AG04450 (cell line): ENCODE data around the gene EXOC2. TPM values are rescaled to one million over a fixed set of nuclear protein-coding genes. Genes with fewer than 3 reads are reported as not detected.
"Not testable (repeated sequence)": the region's sequence is repeated elsewhere in the genome, so short reads cannot be mapped to it uniquely, and the experiment has no call there.

Source experiments
- CTCF ChIA-PET: fragments of 300-600, 350-600 bp; formaldehyde crosslinking; extraction: SDS; loops from one replicate; lab custom pipeline; 2022; ENCODE audit warnings: antibody characterized with exemption, inconsistent platforms; lab: Charles Lee
- POLR2A ChIA-PET: fragments of 350-600 bp; formaldehyde crosslinking; extraction: SDS; loops from one replicate; lab custom pipeline; 2021; ENCODE audit warnings: antibody characterized with exemption, inconsistent platforms; lab: Yijun Ruan, JAX
- DNase-seq: peaks from one replicate; pipeline ENCODE4 v3.0.0-alpha.2; 2011; ENCODE audit warnings: low read depth, low spot score
- H3K27ac ChIP-seq: one replicate; pipeline ENCODE4 v1.5.1; 2012; ENCODE audit warnings: low read depth, low read length, control low read depth
- H3K27me3 ChIP-seq: one replicate; pipeline ENCODE4 v1.6.0; 2012; ENCODE audit warnings: low read length; ENCODE audit not compliant: control insufficient read depth, insufficient read depth
- H3K4me3 ChIP-seq: 2 replicates; pipeline ENCODE4 v1.5.1; 2011; ENCODE audit warnings: mild to moderate bottlenecking, low read depth, low read length, control low read depth
- H3K9me3 ChIP-seq: 2 replicates; pipeline ENCODE4 v1.5.1; 2012; ENCODE audit warnings: low read length; ENCODE audit not compliant: control insufficient read depth, insufficient read depth
- polyA plus RNA-seq: library from polyadenylated mRNA; depleted of rRNA; stranded (reverse); fragments of >200 nt; gene quantifications from 2 replicates; pipeline ENCODE4 v1.2.3, GENCODE V29; 2011
- TF ChIP-seq, protein P1 (sequence below): IDR thresholded peaks from 2 replicates; pipeline ENCODE4 v1.5.1; 2011; ENCODE audit warnings: low read depth, low read length, control low read depth, inconsistent platforms

EXOC2 gene
- polyA plus RNA-seq, 1 experiment, result 33.4 TPM

DNA sequence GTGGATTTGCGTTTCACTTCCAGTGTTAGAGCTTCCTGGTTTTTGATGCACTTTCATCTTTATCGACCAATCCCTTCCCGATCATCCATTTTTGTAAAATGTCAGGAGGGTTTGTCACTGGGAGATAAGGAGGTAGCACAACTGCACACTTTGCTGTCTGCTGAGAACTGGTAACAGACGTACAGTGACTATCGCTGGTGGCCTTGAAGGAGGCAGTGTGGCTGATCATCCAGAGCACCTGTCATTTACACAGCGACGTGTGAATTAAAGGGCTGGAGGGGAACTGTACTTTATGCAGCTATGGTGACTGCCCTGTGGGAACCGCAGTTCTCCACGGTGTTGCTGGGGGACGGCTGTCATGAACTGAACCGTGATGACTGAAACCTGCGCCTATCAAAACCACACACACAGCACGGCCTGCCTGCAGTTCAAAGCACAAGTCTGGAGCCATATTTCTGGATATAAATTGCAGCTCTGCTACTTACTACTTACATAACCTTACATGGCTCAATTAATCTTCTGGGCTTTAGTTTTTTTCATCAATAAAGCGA is 86.0 kb downstream of the EXOC2 start:
- Histone ChIP-seq H3K27ac (no peak overlapping the region), H3K4me3 (no peak overlapping the region), H3K27me3 (no peaks in the 10 kb centered on the region), H3K9me3 (no peaks in the 10 kb centered on the region)
- TF ChIP-seq, protein P1, sequence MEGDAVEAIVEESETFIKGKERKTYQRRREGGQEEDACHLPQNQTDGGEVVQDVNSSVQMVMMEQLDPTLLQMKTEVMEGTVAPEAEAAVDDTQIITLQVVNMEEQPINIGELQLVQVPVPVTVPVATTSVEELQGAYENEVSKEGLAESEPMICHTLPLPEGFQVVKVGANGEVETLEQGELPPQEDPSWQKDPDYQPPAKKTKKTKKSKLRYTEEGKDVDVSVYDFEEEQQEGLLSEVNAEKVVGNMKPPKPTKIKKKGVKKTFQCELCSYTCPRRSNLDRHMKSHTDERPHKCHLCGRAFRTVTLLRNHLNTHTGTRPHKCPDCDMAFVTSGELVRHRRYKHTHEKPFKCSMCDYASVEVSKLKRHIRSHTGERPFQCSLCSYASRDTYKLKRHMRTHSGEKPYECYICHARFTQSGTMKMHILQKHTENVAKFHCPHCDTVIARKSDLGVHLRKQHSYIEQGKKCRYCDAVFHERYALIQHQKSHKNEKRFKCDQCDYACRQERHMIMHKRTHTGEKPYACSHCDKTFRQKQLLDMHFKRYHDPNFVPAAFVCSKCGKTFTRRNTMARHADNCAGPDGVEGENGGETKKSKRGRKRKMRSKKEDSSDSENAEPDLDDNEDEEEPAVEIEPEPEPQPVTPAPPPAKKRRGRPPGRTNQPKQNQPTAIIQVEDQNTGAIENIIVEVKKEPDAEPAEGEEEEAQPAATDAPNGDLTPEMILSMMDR, result no peak
- no peak for DNase-seq
- ChIA-PET POLR2A (interaction anchor here (0.6 kb wide), 1 partner anchor 73 kb away, joined by 3 read pairs; no protein-coding TSS in a partner anchor), CTCF (interaction anchor here (1.1 to 2.7 kb wide), 4 partner anchors 14 to 817 kb away, joined by 5 to 12 read pairs (median 10); no protein-coding TSS in a partner anchor)

GRCh38 chr6:605895-606294 is 87.0 kb downstream of the EXOC2 start:
- H3K9me3 ChIP-seq, H3K4me3 ChIP-seq, H3K27me3 ChIP-seq, CTCF ChIA-PET, DNase-seq, POLR2A ChIA-PET, H3K27ac ChIP-seq: not testable (repeated sequence)

GRCh38 chr6:604579-604978 is 88.4 kb downstream of the EXOC2 start:
- TF ChIP-seq, protein P1, result no peak
- no peak for DNase-seq
- no peak overlapping the region for H3K27ac ChIP-seq
- POLR2A ChIA-PET, result no interaction called here
- H3K27me3 ChIP-seq, result no peaks in the 10 kb centered on the region
- H3K4me3 ChIP-seq, result no peak overlapping the region
- CTCF ChIA-PET, result no interaction called here
- no peaks in the 10 kb centered on the region for H3K9me3 ChIP-seq

- H3K9me3 ChIP-seq, result no peaks in the 10 kb centered on the region
- no peak overlapping the region for H3K27ac ChIP-seq
- H3K4me3 ChIP-seq, result no peak overlapping the region
- CTCF ChIA-PET, result interaction anchor here (1.0 kb wide), 1 partner anchor 11 kb away, joined by 3 read pairs; no protein-coding TSS in a partner anchor
- no peaks in the 10 kb centered on the region for H3K27me3 ChIP-seq
- TF ChIP-seq, protein P1, result no peak
- DNase-seq, result no peak
- POLR2A ChIA-PET, result no interaction called here
Measured at GRCh38 chr6:603265-603664, 89.7 kb downstream of the EXOC2 start.

GRCh38 chr6:599576-600448 is 93.1 kb downstream of the EXOC2 start:
- Histone ChIP-seq H3K9me3 (no peaks in the 10 kb centered on the region), H3K27me3 (no peaks in the 10 kb centered on the region), H3K4me3 (no peak overlapping the region), H3K27ac (no peak overlapping the region)
- ChIA-PET POLR2A (no interaction called here), CTCF (interaction anchor here (2.8 kb wide), 1 partner anchor 122 kb away, joined by 10 read pairs; no protein-coding TSS in a partner anchor)
- no peak for DNase-seq
- TF ChIP-seq, protein P1, result no peak
